Measurements from ENCODE around the gene OLA1. TPM values are rescaled to one million over a fixed set of nuclear protein-coding genes. Genes with fewer than 3 reads are reported as not detected.
A peak's percentile ranks its signal among the peaks of the same experiment; 100 is the strongest.

The OLA1 gene
- polyA plus RNA-seq, 1 experiment = 148 TPM

GRCh38 chr2:174153757-174154680, 94.3 kb downstream of the OLA1 start:
- no peaks in the 10 kb centered on the region for H3K27me3 ChIP-seq (ENCODE audit: control insufficient read depth, insufficient read depth, low read length)
- no peaks in the 10 kb centered on the region for H3K9me3 ChIP-seq (ENCODE audit: control insufficient read depth, insufficient read depth, low read length)
- no peak overlapping the region for H3K4me3 ChIP-seq (ENCODE audit: low read depth, low read length)
- ChIA-PET CTCF (interaction anchor here (0.8 kb wide), 1 partner anchor 187 kb away, joined by 4 read pairs; no protein-coding TSS in a partner anchor), POLR2A (interaction anchor here (0.6 kb wide), 1 partner anchor 128 kb away, joined by 5 read pairs; no protein-coding TSS in a partner anchor)
- no peak for TF ChIP-seq CTCF (IDR thresholded peaks at IDR 0.05; ENCODE audit: low read depth, low read length)
- H3K27ac ChIP-seq (ENCODE audit: low read depth, low read length) = no peak overlapping the region
- DNase-seq (ENCODE audit: low read depth, low spot score) = peak; percentile 60

GRCh38 chr2:174149530-174149929, 98.8 kb downstream of the OLA1 start:
- no peak overlapping the region for H3K4me3 ChIP-seq (ENCODE audit: low read depth, low read length)
- H3K9me3 ChIP-seq (ENCODE audit: control insufficient read depth, insufficient read depth, low read length) = no peaks in the 10 kb centered on the region
- H3K27me3 ChIP-seq (ENCODE audit: control insufficient read depth, insufficient read depth, low read length) = no peaks in the 10 kb centered on the region
- TF ChIP-seq CTCF (IDR thresholded peaks at IDR 0.05; ENCODE audit: low read depth, low read length) = no peak
- H3K27ac ChIP-seq (ENCODE audit: low read depth, low read length) = no peak overlapping the region
- ChIA-PET CTCF (interaction anchor here (0.6 kb wide), 1 partner anchor 1179 kb away, joined by 3 read pairs; no protein-coding TSS in a partner anchor), POLR2A (no interaction called here)
- DNase-seq (ENCODE audit: low read depth, low spot score) = no peak

DNA sequence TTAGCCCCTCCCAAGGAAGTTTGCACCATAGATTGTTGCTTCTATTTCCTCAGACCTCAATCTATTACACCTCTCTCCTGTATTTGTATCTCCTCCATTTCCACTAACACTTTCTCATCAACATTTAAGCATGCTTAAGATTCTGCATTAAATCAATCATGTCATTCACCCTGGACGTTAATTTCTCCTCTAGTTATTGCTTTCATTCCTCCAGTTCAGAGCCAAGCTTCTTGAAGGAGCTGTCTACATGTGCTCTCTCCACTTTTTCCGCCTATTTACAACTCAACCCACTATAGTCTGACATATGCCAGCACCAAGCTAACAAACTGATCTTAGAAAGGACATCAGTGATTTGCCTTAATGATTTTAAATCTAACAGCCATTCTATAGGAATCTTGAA, 99.5 kb downstream of the OLA1 start:
- H3K9me3 ChIP-seq (ENCODE audit: control insufficient read depth, insufficient read depth, low read length) = no peaks in the 10 kb centered on the region
- DNase-seq (ENCODE audit: low read depth, low spot score) = no peak
- no peaks in the 10 kb centered on the region for H3K27me3 ChIP-seq (ENCODE audit: control insufficient read depth, insufficient read depth, low read length)
- POLR2A ChIA-PET = no interaction called here
- CTCF ChIA-PET = interaction anchor here (0.6 kb wide), 1 partner anchor 1179 kb away, joined by 3 read pairs; no protein-coding TSS in a partner anchor
- H3K27ac ChIP-seq (ENCODE audit: low read depth, low read length) = no peak overlapping the region
- no peak overlapping the region for H3K4me3 ChIP-seq (ENCODE audit: low read depth, low read length)
- no peak for TF ChIP-seq CTCF (IDR thresholded peaks at IDR 0.05; ENCODE audit: low read depth, low read length)

DNA sequence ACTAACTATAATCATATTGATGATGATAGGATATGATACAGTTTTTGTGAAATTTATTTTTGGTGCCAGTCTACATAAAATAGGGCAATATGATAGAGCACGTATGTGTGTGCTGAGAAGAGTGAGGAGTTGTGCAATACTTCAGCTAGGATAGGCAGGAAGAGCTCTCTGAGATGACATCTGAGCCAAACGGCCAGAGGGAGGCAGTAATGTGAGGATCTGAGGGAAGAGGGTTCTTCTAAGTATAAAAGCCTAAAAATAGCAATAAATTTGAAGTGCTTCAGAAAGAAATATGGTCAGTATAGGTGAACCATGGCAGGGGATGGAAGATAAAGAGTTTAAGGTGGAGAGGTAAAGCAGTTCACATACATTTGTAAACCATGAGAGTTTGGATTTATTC, 102.5 kb downstream of the OLA1 start:
- no peak overlapping the region for H3K4me3 ChIP-seq (ENCODE audit: low read depth, low read length)
- H3K27ac ChIP-seq (ENCODE audit: low read depth, low read length) = no peak overlapping the region
- ChIA-PET POLR2A (no interaction called here), CTCF (interaction anchor here (0.6 to 2.2 kb wide), 5 partner anchors 8 to 486 kb away, joined by 3 to 5 read pairs (median 3); no protein-coding TSS in a partner anchor)
- DNase-seq (ENCODE audit: low read depth, low spot score) = no peak
- H3K27me3 ChIP-seq (ENCODE audit: control insufficient read depth, insufficient read depth, low read length) = no peaks in the 10 kb centered on the region
- no peaks in the 10 kb centered on the region for H3K9me3 ChIP-seq (ENCODE audit: control insufficient read depth, insufficient read depth, low read length)
- TF ChIP-seq CTCF (IDR thresholded peaks at IDR 0.05; ENCODE audit: low read depth, low read length) = no peak

GRCh38 chr2:174142290-174142689, 106.0 kb downstream of the OLA1 start:
- Histone ChIP-seq H3K9me3 (ENCODE audit: control insufficient read depth, insufficient read depth, low read length) (no peaks in the 10 kb centered on the region), H3K27ac (ENCODE audit: low read depth, low read length) (no peak overlapping the region), H3K4me3 (ENCODE audit: low read depth, low read length) (no peak overlapping the region), H3K27me3 (ENCODE audit: control insufficient read depth, insufficient read depth, low read length) (no peaks in the 10 kb centered on the region)
- POLR2A ChIA-PET = no interaction called here
- TF ChIP-seq CTCF (IDR thresholded peaks at IDR 0.05; ENCODE audit: low read depth, low read length) = no peak
- CTCF ChIA-PET = no interaction called here
- DNase-seq (ENCODE audit: low read depth, low spot score) = no peak
